Astrocyte (in vitro differentiated cells and primary cell): ENCODE data around the gene ADGRF5. TPM values are rescaled to one million over a fixed set of nuclear protein-coding genes. Genes with fewer than 3 reads are reported as not detected.

Experiments
- DNase-seq: peaks from one replicate; pipeline ENCODE4 v3.0.0-alpha.2; 2010; ENCODE audit warnings: low read depth
- FAIRE-seq: peaks from 2 replicates; lab custom pipeline; 2011; peaks lifted over from hg19 to GRCh38; lab: Jason Lieb, UNC
- H2AFZ ChIP-seq: 2 replicates; pipeline ENCODE4 v1.6.0; 2012; ENCODE audit warnings: low read depth, low read length, inconsistent platforms
- H3K27ac ChIP-seq: 2 replicates; pipeline ENCODE4 v1.5.1; 2011; ENCODE audit warnings: low read depth, low read length, inconsistent platforms
- H3K27me3 ChIP-seq: 2 replicates; pipeline ENCODE4 v1.6.0; 2011; ENCODE audit warnings: low read length, inconsistent platforms; ENCODE audit not compliant: insufficient read depth
- H3K36me3 ChIP-seq: 2 replicates; pipeline ENCODE4 v1.5.1; 2011; ENCODE audit warnings: low read length, inconsistent platforms; ENCODE audit not compliant: insufficient read depth
- H3K4me1 ChIP-seq: 2 replicates; pipeline ENCODE4 v1.5.1; 2011; ENCODE audit warnings: low read length, inconsistent platforms; ENCODE audit not compliant: insufficient read depth
- H3K4me2 ChIP-seq: 2 replicates; pipeline ENCODE4 v1.6.0; 2012; ENCODE audit warnings: low read length, inconsistent platforms
- H3K4me3 ChIP-seq: 2 replicates; pipeline ENCODE4 v1.5.1; 2011; ENCODE audit warnings: low read depth, mild to moderate bottlenecking, low read length, inconsistent platforms; ENCODE audit not compliant: insufficient read depth
- H3K79me2 ChIP-seq: 2 replicates; pipeline ENCODE4 v1.6.0; 2012; ENCODE audit warnings: mild to moderate bottlenecking, low read length, inconsistent platforms; ENCODE audit not compliant: insufficient read depth
- H3K9ac ChIP-seq: 2 replicates; pipeline ENCODE4 v1.6.0; 2012; ENCODE audit warnings: mild to moderate bottlenecking, low read length, inconsistent platforms
- H3K9me3 ChIP-seq: 2 replicates; pipeline ENCODE4 v1.5.1; 2012; ENCODE audit warnings: low read depth, mild to moderate bottlenecking, low read length, inconsistent platforms; ENCODE audit not compliant: insufficient read depth
- H4K20me1 ChIP-seq: 2 replicates; pipeline ENCODE4 v1.6.0; 2012; ENCODE audit warnings: low read length, inconsistent platforms; ENCODE audit not compliant: insufficient read depth
- H3K27ac Mint-ChIP-seq: one replicate; pipeline ENCODE4 v1.8.0; 2021; ENCODE audit warnings: mild to moderate bottlenecking, mixed read lengths; ENCODE audit not compliant: unreplicated experiment
- H3K27me3 Mint-ChIP-seq: one replicate; pipeline ENCODE4 v1.8.0; 2021; ENCODE audit warnings: low read depth, mixed read lengths; ENCODE audit not compliant: unreplicated experiment
- H3K36me3 Mint-ChIP-seq: one replicate; pipeline ENCODE4 v1.8.0; 2021; ENCODE audit warnings: low read depth, mixed read lengths; ENCODE audit not compliant: unreplicated experiment
- H3K4me1 Mint-ChIP-seq: one replicate; pipeline ENCODE4 v1.8.0; 2021; ENCODE audit warnings: low read depth, mixed read lengths; ENCODE audit not compliant: unreplicated experiment
- H3K4me3 Mint-ChIP-seq: one replicate; pipeline ENCODE4 v1.8.0; 2021; ENCODE audit warnings: mild to moderate bottlenecking, moderate library complexity, mixed read lengths; ENCODE audit not compliant: unreplicated experiment
- H3K9me3 Mint-ChIP-seq: one replicate; pipeline ENCODE4 v1.8.0; 2021; ENCODE audit warnings: mild to moderate bottlenecking, mixed read lengths; ENCODE audit not compliant: unreplicated experiment
- CTCF ChIP-seq: IDR thresholded peaks from 2 replicates; pipeline ENCODE4 v1.5.1; 2011; ENCODE audit warnings: low read depth, mild to moderate bottlenecking, inconsistent platforms, low read length, moderate library complexity; ENCODE audit not compliant: insufficient read depth
- EZH2 ChIP-seq: IDR thresholded peaks from 2 replicates; pipeline ENCODE4 v1.6.1; 2012; ENCODE audit warnings: mild to moderate bottlenecking, low read length, inconsistent platforms; ENCODE audit not compliant: insufficient read depth
- total RNA-seq: library from RNA; stranded (reverse); gene quantifications from 2 replicates; pipeline ENCODE4 v1.2.1, GENCODE V29; 2021

Gene ADGRF5
- total RNA-seq, 1 donor from 2014 or later = 0.54 TPM

GRCh38 chr6:46967826-46968349 is 46.1 kb upstream of the ADGRF5 start:
- DNase-seq (peak; percentile 33), FAIRE-seq (peak; percentile 9)
- Mint-ChIP-seq H3K36me3 (no peaks in the 10 kb centered on the region), H3K9me3 (no peaks in the 10 kb centered on the region), H3K4me1 (peaks cover 12% of the 10 kb centered on the region), H3K4me3 (no peak overlapping the region), H3K27me3 (no peaks in the 10 kb centered on the region), H3K27ac (no peak overlapping the region)
- no peak overlapping the region for H3K4me3 ChIP-seq
- no peak overlapping the region for H3K4me2 ChIP-seq
- TF ChIP-seq CTCF = no peak
- TF ChIP-seq EZH2 = no peak
- no peaks in the 10 kb centered on the region for H4K20me1 ChIP-seq
- H3K9ac ChIP-seq = no peak overlapping the region
- peaks cover 23% of the 10 kb centered on the region for H3K4me1 ChIP-seq
- H3K79me2 ChIP-seq = no peaks in the 10 kb centered on the region
- no peaks in the 10 kb centered on the region for H3K36me3 ChIP-seq
- no peak overlapping the region for H3K27ac ChIP-seq
- no peaks in the 10 kb centered on the region for H3K9me3 ChIP-seq
- no peaks in the 10 kb centered on the region for H3K27me3 ChIP-seq
- no peak overlapping the region for H2AFZ ChIP-seq

- no peaks in the 10 kb centered on the region for H4K20me1 ChIP-seq
- no peaks in the 10 kb centered on the region for H3K27me3 ChIP-seq
- no peaks in the 10 kb centered on the region for H3K9me3 ChIP-seq
- no peak overlapping the region for H3K4me3 ChIP-seq
- Mint-ChIP-seq H3K36me3 (no peaks in the 10 kb centered on the region), H3K4me1 (peaks cover 7% of the 10 kb centered on the region), H3K4me3 (no peak overlapping the region), H3K27ac (no peak overlapping the region), H3K27me3 (no peaks in the 10 kb centered on the region), H3K9me3 (no peaks in the 10 kb centered on the region)
- H3K9ac ChIP-seq = no peak overlapping the region
- no peaks in the 10 kb centered on the region for H3K79me2 ChIP-seq
- TF ChIP-seq EZH2 (no peak), CTCF (no peak)
- DNase-seq = peak; percentile 94
- no peak overlapping the region for H2AFZ ChIP-seq
- H3K27ac ChIP-seq = peak overlapping the region; percentile 64
- H3K4me2 ChIP-seq = peak overlapping the region; percentile 26
- H3K36me3 ChIP-seq = no peaks in the 10 kb centered on the region
- peaks cover 23% of the 10 kb centered on the region for H3K4me1 ChIP-seq
- no peak for FAIRE-seq
Observed at GRCh38 chr6:46964716-46965519, 43.2 kb upstream of the ADGRF5 start.

- peak overlapping the region; percentile 6 for H3K9ac ChIP-seq
- no peak for FAIRE-seq
- no peaks in the 10 kb centered on the region for H3K9me3 Mint-ChIP-seq
Observed at GRCh38 chr6:46963626-46964025, 41.9 kb upstream of the ADGRF5 start.

More at GRCh38 chr6:46963626-46964025, 41.9 kb upstream of the ADGRF5 start:
- H3K36me3 Mint-ChIP-seq = no peaks in the 10 kb centered on the region
- H3K27me3 Mint-ChIP-seq = no peaks in the 10 kb centered on the region
- peak; percentile 96 for DNase-seq
- no peak overlapping the region for H3K4me3 Mint-ChIP-seq
- peak overlapping the region; percentile 30 for H3K4me2 ChIP-seq
- TF ChIP-seq EZH2 = no peak
- TF ChIP-seq CTCF = no peak
- no peak overlapping the region for H3K27ac Mint-ChIP-seq
- H3K27ac ChIP-seq = peak overlapping the region; percentile 47
- no peak overlapping the region for H2AFZ ChIP-seq
- H3K9me3 ChIP-seq = no peaks in the 10 kb centered on the region
- H3K4me3 ChIP-seq = no peak overlapping the region
- H3K27me3 ChIP-seq = no peaks in the 10 kb centered on the region
- peaks cover 7% of the 10 kb centered on the region for H3K4me1 Mint-ChIP-seq
- no peaks in the 10 kb centered on the region for H3K36me3 ChIP-seq
- H3K79me2 ChIP-seq = no peaks in the 10 kb centered on the region
- no peaks in the 10 kb centered on the region for H4K20me1 ChIP-seq
- H3K4me1 ChIP-seq = peaks cover 23% of the 10 kb centered on the region
